H9 (cell line): ENCODE results near the gene HECW1. TPM values are rescaled to one million over a fixed set of nuclear protein-coding genes. Genes with fewer than 3 reads are reported as not detected.

Source experiments
- DNase-seq: peaks from one replicate; pipeline ENCODE4 v3.0.0-alpha.2; 2017
- H2AFZ ChIP-seq: one replicate; pipeline ENCODE4 v1.6.1; 2013; ENCODE audit warnings: mild to moderate bottlenecking, low read length, control low read depth, moderate library complexity
- H2AK5ac ChIP-seq: 2 replicates; pipeline ENCODE4 v1.6.1; 2013; ENCODE audit warnings: low read length, control low read depth, mixed read lengths; ENCODE audit not compliant: insufficient read length
- H2BK120ac ChIP-seq: one replicate; pipeline ENCODE4 v1.6.1; 2013; ENCODE audit warnings: low read depth, mild to moderate bottlenecking, low read length, control low read depth, inconsistent platforms; ENCODE audit not compliant: poor library complexity, severe bottlenecking
- H2BK12ac ChIP-seq: 2 replicates; pipeline ENCODE4 v1.6.1; 2013; ENCODE audit warnings: low read length, control low read depth, mixed read lengths, low read depth; ENCODE audit not compliant: insufficient read length
- H2BK15ac ChIP-seq: 2 replicates; pipeline ENCODE4 v1.6.1; 2013; ENCODE audit warnings: low read depth, low read length, control low read depth
- H2BK20ac ChIP-seq: one replicate; pipeline ENCODE4 v1.6.1; 2013; ENCODE audit warnings: low read depth, mild to moderate bottlenecking, low read length, control low read depth, inconsistent platforms; ENCODE audit not compliant: poor library complexity, severe bottlenecking
- H2BK5ac ChIP-seq: 2 replicates; pipeline ENCODE4 v1.6.1; 2013; ENCODE audit warnings: low read length, control low read depth, mixed read lengths; ENCODE audit not compliant: insufficient read length
- H3K14ac ChIP-seq: 2 replicates; pipeline ENCODE4 v1.6.1; 2013; ENCODE audit warnings: low read length, control low read depth; ENCODE audit not compliant: insufficient read depth
- H3K18ac ChIP-seq: 2 replicates; pipeline ENCODE4 v1.6.1; 2013; ENCODE audit warnings: low read depth, mild to moderate bottlenecking, mixed read lengths, low read length, control low read depth; ENCODE audit not compliant: insufficient read length
- H3K23ac ChIP-seq: 2 replicates; pipeline ENCODE4 v1.6.1; 2013; ENCODE audit warnings: low read length, control low read depth, mixed read lengths, low read depth; ENCODE audit not compliant: insufficient read length
- H3K23me2 ChIP-seq: 2 replicates; pipeline ENCODE4 v1.6.1; 2013; ENCODE audit warnings: low read depth, mild to moderate bottlenecking, mixed read lengths, low read length, control low read depth; ENCODE audit not compliant: insufficient read length, poor library complexity, severe bottlenecking
- H3K27ac ChIP-seq: 2 replicates; pipeline ENCODE4 v1.5.1; 2013; ENCODE audit warnings: low read length, control low read depth, mixed read lengths, low read depth; ENCODE audit not compliant: insufficient read length
- H3K27me3 ChIP-seq: 2 replicates; pipeline ENCODE4 v1.6.1; 2013; ENCODE audit warnings: low read length, control low read depth, inconsistent platforms; ENCODE audit not compliant: insufficient read depth
- H3K4ac ChIP-seq: 2 replicates; pipeline ENCODE4 v1.6.1; 2013; ENCODE audit warnings: low read depth, mild to moderate bottlenecking, control low read depth, inconsistent platforms, low read length, moderate library complexity
- H3K4me1 ChIP-seq: 2 replicates; pipeline ENCODE4 v1.6.1; 2013; ENCODE audit warnings: low read length, control low read depth, inconsistent platforms; ENCODE audit not compliant: insufficient read depth
- H3K4me2 ChIP-seq: 2 replicates; pipeline ENCODE4 v1.6.1; 2013; ENCODE audit warnings: low read length, control low read depth, mixed read lengths; ENCODE audit not compliant: insufficient read length, insufficient read depth
- H3K56ac ChIP-seq: 2 replicates; pipeline ENCODE4 v1.6.1; 2013; ENCODE audit warnings: low read depth, mild to moderate bottlenecking, mixed read lengths, low read length, control low read depth; ENCODE audit not compliant: insufficient read length
- H3K79me1 ChIP-seq: 2 replicates; pipeline ENCODE4 v1.6.1; 2013; ENCODE audit warnings: low read depth, mild to moderate bottlenecking, moderate library complexity, low read length, control low read depth, inconsistent platforms; ENCODE audit not compliant: insufficient read depth, poor library complexity, severe bottlenecking
- H3K79me2 ChIP-seq: 2 replicates; pipeline ENCODE4 v1.6.1; 2013; ENCODE audit warnings: low read length, control low read depth, inconsistent platforms; ENCODE audit not compliant: insufficient read depth
- H3K9ac ChIP-seq: 2 replicates; pipeline ENCODE4 v1.6.1; 2013; ENCODE audit warnings: low read length, control low read depth, mixed read lengths; ENCODE audit not compliant: insufficient read length; ENCODE audit errors: extremely low read depth
- H3K9me3 ChIP-seq: one replicate; pipeline ENCODE4 v1.6.1; 2013; ENCODE audit warnings: low read depth, low read length, inconsistent platforms; ENCODE audit not compliant: control insufficient read depth
- H3T11ph ChIP-seq: one replicate; pipeline ENCODE4 v1.6.1; 2013; ENCODE audit warnings: mild to moderate bottlenecking, low read length, control low read depth, inconsistent platforms
- H4K20me1 ChIP-seq: one replicate; pipeline ENCODE4 v1.6.1; 2013; ENCODE audit not compliant: control insufficient read depth, insufficient read length, insufficient read depth
- H4K5ac ChIP-seq: 2 replicates; pipeline ENCODE4 v1.6.1; 2013; ENCODE audit warnings: low read depth, mild to moderate bottlenecking, mixed read lengths, low read length, control low read depth; ENCODE audit not compliant: insufficient read length
- H4K8ac ChIP-seq: replicated peaks from 2 replicates; pipeline ENCODE4 v1.6.1; 2013; ENCODE audit warnings: low read length, control low read depth, mixed read lengths, low read depth; ENCODE audit not compliant: insufficient read length
- H4K91ac ChIP-seq: 2 replicates; pipeline ENCODE4 v1.6.1; 2013; ENCODE audit warnings: low read depth, mild to moderate bottlenecking, moderate library complexity, mixed read lengths, low read length, control low read depth; ENCODE audit not compliant: insufficient read length
- H3K27ac Mint-ChIP-seq, 3 experiments: 2 replicates in 2 of 3; 3 replicates in 1 of 3; pipeline ENCODE4 v1.8.0; 2020 to 2021; ENCODE audit warnings: mixed read lengths in 3 of 3, mild to moderate bottlenecking in 1 of 3, moderate library complexity in 1 of 3
- H3K27me3 Mint-ChIP-seq: 2 replicates; pipeline ENCODE4 v1.8.0; 2021; ENCODE audit warnings: low read depth, mild to moderate bottlenecking, moderate library complexity, mixed read lengths
- H3K36me3 Mint-ChIP-seq, 3 experiments: 2 replicates in 2 of 3; 3 replicates in 1 of 3; pipeline ENCODE4 v1.8.0; 2020 to 2021; ENCODE audit warnings: low read depth in 3 of 3, mixed read lengths in 3 of 3; ENCODE audit not compliant: insufficient read depth in 1 of 3
- H3K4me1 Mint-ChIP-seq, 2 experiments: 2 replicates each; pipeline ENCODE4 v1.8.0; 2020; ENCODE audit warnings: mixed read lengths in 2 of 2
- H3K4me3 Mint-ChIP-seq, 2 experiments: 2 replicates in 1 of 2; 3 replicates in 1 of 2; pipeline ENCODE4 v1.8.0; 2020 to 2021; ENCODE audit warnings: mild to moderate bottlenecking in 2 of 2, mixed read lengths in 2 of 2, moderate library complexity in 1 of 2
- H3K9me3 Mint-ChIP-seq, 2 experiments: 2 replicates in 1 of 2; 3 replicates in 1 of 2; pipeline ENCODE4 v1.8.0; 2020; ENCODE audit warnings: mild to moderate bottlenecking in 2 of 2, mixed read lengths in 2 of 2, moderate library complexity in 1 of 2
- total RNA-seq: library from RNA; stranded (reverse); gene quantifications from 2 replicates; pipeline ENCODE4 v1.2.1, GENCODE V29; 2021
- TF ChIP-seq, protein P1 (sequence below): fragments of 200-600 bp; sonication (generic); conservative IDR thresholded peaks from 3 replicates; pipeline ENCODE4 v1.8.0; 2021; ENCODE audit warnings: antibody characterized with exemption, mild to moderate bottlenecking

HECW1 gene
- total RNA-seq, 1 experiment from 2014 or later: 5.0 TPM

DNA sequence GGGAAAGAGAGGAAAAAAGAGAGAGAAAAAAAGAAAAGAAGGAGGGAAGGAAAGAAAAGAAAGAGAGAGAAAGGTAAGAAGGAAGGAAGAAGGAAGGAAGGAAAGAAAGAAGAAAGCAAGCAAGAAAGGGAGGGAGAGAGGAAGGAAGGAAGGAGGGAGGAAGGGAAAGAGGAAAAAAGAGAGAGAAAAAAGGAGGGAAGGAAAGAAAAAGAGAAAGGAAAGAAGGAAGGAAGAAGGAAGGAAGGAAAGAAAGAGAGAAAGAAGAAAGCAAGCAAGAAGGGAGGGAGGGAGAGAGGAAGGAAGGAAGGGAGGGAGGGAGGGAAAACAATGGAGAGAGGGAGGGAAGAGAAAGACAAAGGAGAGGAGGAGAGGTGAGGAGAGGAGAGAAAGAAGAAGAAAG, 135.3 kb downstream of the HECW1 start:
- Mint-ChIP-seq H3K36me3 (no peaks in the 10 kb centered on the region; a peak in 1 of 7 replicates), H3K4me3 (no peak overlapping the region; a peak in 1 of 5 replicates), H3K9me3 (no peaks in the 10 kb centered on the region; a peak in 1 of 5 replicates), H3K4me1 (peaks cover 11 to 19% of the 10 kb centered on the region in 2 experiments), H3K27me3 (no peaks in the 10 kb centered on the region), H3K27ac (no peak overlapping the region)
- Histone ChIP-seq H4K20me1 (no peaks in the 10 kb centered on the region), H3K79me2 (no peaks in the 10 kb centered on the region), H3K27me3 (no peaks in the 10 kb centered on the region), H3T11ph (no peak overlapping the region), H3K9ac (no peak overlapping the region), H3K18ac (no peak overlapping the region), H3K4ac (no peak overlapping the region), H2BK15ac (no peak overlapping the region), H3K14ac (no peak overlapping the region), H3K9me3 (no peaks in the 10 kb centered on the region), H2BK12ac (no peak overlapping the region), H3K4me2 (no peak overlapping the region), H3K23me2 (no peaks in the 10 kb centered on the region), H2AFZ (no peak overlapping the region), H3K4me1 (no peaks in the 10 kb centered on the region; the same call in 1 of the 2 replicates), H2BK5ac (no peak overlapping the region), H4K8ac (no peak overlapping the region), H2BK120ac (no peak overlapping the region), H4K5ac (no peak overlapping the region), H4K91ac (no peak overlapping the region), H3K79me1 (no peaks in the 10 kb centered on the region), H3K27ac (no peak overlapping the region), H2AK5ac (no peak overlapping the region), H3K56ac (no peak overlapping the region), H2BK20ac (no peak overlapping the region), H3K23ac (no peak overlapping the region)
- no peak for DNase-seq
- TF ChIP-seq, protein P1, sequence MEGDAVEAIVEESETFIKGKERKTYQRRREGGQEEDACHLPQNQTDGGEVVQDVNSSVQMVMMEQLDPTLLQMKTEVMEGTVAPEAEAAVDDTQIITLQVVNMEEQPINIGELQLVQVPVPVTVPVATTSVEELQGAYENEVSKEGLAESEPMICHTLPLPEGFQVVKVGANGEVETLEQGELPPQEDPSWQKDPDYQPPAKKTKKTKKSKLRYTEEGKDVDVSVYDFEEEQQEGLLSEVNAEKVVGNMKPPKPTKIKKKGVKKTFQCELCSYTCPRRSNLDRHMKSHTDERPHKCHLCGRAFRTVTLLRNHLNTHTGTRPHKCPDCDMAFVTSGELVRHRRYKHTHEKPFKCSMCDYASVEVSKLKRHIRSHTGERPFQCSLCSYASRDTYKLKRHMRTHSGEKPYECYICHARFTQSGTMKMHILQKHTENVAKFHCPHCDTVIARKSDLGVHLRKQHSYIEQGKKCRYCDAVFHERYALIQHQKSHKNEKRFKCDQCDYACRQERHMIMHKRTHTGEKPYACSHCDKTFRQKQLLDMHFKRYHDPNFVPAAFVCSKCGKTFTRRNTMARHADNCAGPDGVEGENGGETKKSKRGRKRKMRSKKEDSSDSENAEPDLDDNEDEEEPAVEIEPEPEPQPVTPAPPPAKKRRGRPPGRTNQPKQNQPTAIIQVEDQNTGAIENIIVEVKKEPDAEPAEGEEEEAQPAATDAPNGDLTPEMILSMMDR: no peak
